Measurements from ENCODE around the gene EEF1A2.

Gene EEF1A2

GRCh38 chr20:63518946-63519667 is 20.2 kb upstream of the EEF1A2 start:
- H4K8ac ChIP-seq (ENCODE audit: low read depth, low read length): no peak overlapping the region
- peaks cover 19 to 50% of the 10 kb centered on the region in 2 donors for H3K36me3 ChIP-seq (replicated peaks in 1 of 2; ENCODE audit: control insufficient read depth in 2 of 2, insufficient read depth in 2 of 2, low read length in 2 of 2)
- H2BK120ac ChIP-seq (ENCODE audit: low read depth, low read length): peak overlapping the region; percentile 81
- H3K27me3 ChIP-seq (ENCODE audit: control insufficient read depth in 3 of 3, insufficient read depth in 3 of 3, low read depth in 1 of 3, low read length in 3 of 3): peaks cover 0 to 3% (median 0%) of the 10 kb centered on the region in 3 experiments
- H3K79me1 ChIP-seq (ENCODE audit: low read depth, low read length): peaks cover 22% of the 10 kb centered on the region
- H3K4me3 ChIP-seq (ENCODE audit: low read length in 2 of 2): peak overlapping the region; percentile 86 to 99
- peaks cover 12 to 20% of the 10 kb centered on the region in 2 donors for H3K9me3 ChIP-seq (replicated peaks in 1 of 2; ENCODE audit: control insufficient read depth in 2 of 2, insufficient read depth in 1 of 2, low read depth in 1 of 2, low read length in 2 of 2)
- H3K4me1 ChIP-seq (ENCODE audit: control insufficient read depth in 2 of 2, insufficient read depth in 1 of 2, low read depth in 1 of 2, low read length in 2 of 2): peaks cover 13 to 14% of the 10 kb centered on the region in 2 donors
- peak overlapping the region; percentile 84 for H2BK5ac ChIP-seq (ENCODE audit: low read length)
- peak overlapping the region; percentile 98 for H3K23ac ChIP-seq (ENCODE audit: low read depth, low read length, poor library complexity)
- peak overlapping the region; percentile 96 for H3K4me2 ChIP-seq (ENCODE audit: insufficient read depth, low read length, poor library complexity, severe bottlenecking)
- peak overlapping the region; percentile 97 for H3K18ac ChIP-seq (ENCODE audit: low read length)
- H3K9ac ChIP-seq (ENCODE audit: low read depth, low read length, poor library complexity): peak overlapping the region; percentile 90
- no peak overlapping the region for H3K27ac ChIP-seq (replicated peaks; ENCODE audit: low read length)
- peak overlapping the region; percentile 99 for H2AK5ac ChIP-seq (ENCODE audit: low read depth, low read length)
- no peak for DNase-seq (ENCODE audit: low spot score)
- peak overlapping the region; percentile 90 for H2BK12ac ChIP-seq (ENCODE audit: low read length)
- peak overlapping the region; percentile 93 for H3K4ac ChIP-seq (ENCODE audit: low read length)
- peak overlapping the region; percentile 91 for H2AFZ ChIP-seq (ENCODE audit: low read length)
- peak overlapping the region; percentile 97 for H2BK15ac ChIP-seq (ENCODE audit: low read length)
- WGBS, 2 donors (ENCODE audit: extremely low coverage in 2 of 2, insufficient read length in 2 of 2, insufficient replicate concordance in 1 of 2): no CpG with 5 or more reads among the region's 32 CpGs
- H4K91ac ChIP-seq (ENCODE audit: low read depth, low read length, poor library complexity): no peak overlapping the region
- H3K14ac ChIP-seq (ENCODE audit: low read length): peak overlapping the region; percentile 90

- Histone ChIP-seq H4K8ac (ENCODE audit: low read depth, low read length) (peak overlapping the region; percentile 72), H3K23ac (ENCODE audit: low read depth, low read length, poor library complexity) (peak overlapping the region; percentile 96), H2BK120ac (ENCODE audit: low read depth, low read length) (no peak overlapping the region), H3K4me1 (ENCODE audit: control insufficient read depth in 2 of 2, insufficient read depth in 1 of 2, low read depth in 1 of 2, low read length in 2 of 2) (peaks cover 13 to 14% of the 10 kb centered on the region in 2 donors), H3K4ac (ENCODE audit: low read length) (no peak overlapping the region), H3K27ac (replicated peaks; ENCODE audit: low read length) (no peak overlapping the region), H3K36me3 (replicated peaks in 1 of 2; ENCODE audit: control insufficient read depth in 2 of 2, insufficient read depth in 2 of 2, low read length in 2 of 2) (peaks cover 14 to 44% of the 10 kb centered on the region in 2 donors), H3K4me2 (ENCODE audit: insufficient read depth, low read length, poor library complexity, severe bottlenecking) (no peak overlapping the region), H2BK5ac (ENCODE audit: low read length) (peak overlapping the region; percentile 84), H3K9ac (ENCODE audit: low read depth, low read length, poor library complexity) (peak overlapping the region; percentile 12), H3K9me3 (replicated peaks in 1 of 2; ENCODE audit: control insufficient read depth in 2 of 2, insufficient read depth in 1 of 2, low read depth in 1 of 2, low read length in 2 of 2) (peaks cover 8 to 15% of the 10 kb centered on the region in 2 donors), H3K27me3 (ENCODE audit: control insufficient read depth in 3 of 3, insufficient read depth in 3 of 3, low read depth in 1 of 3, low read length in 3 of 3) (peaks cover 0 to 3% (median 0%) of the 10 kb centered on the region in 3 experiments), H3K18ac (ENCODE audit: low read length) (peak overlapping the region; percentile 19), H2AK5ac (ENCODE audit: low read depth, low read length) (peak overlapping the region; percentile 99), H4K91ac (ENCODE audit: low read depth, low read length, poor library complexity) (no peak overlapping the region), H2AFZ (ENCODE audit: low read length) (no peak overlapping the region), H2BK12ac (ENCODE audit: low read length) (no peak overlapping the region), H3K14ac (ENCODE audit: low read length) (peak overlapping the region; percentile 47), H3K79me1 (ENCODE audit: low read depth, low read length) (peaks cover 22% of the 10 kb centered on the region), H3K4me3 (ENCODE audit: low read length in 2 of 2) (no peak overlapping the region), H2BK15ac (ENCODE audit: low read length) (no peak overlapping the region)
- WGBS, 2 donors (ENCODE audit: extremely low coverage in 2 of 2, insufficient read length in 2 of 2, insufficient replicate concordance in 1 of 2): no CpG with 5 or more reads among the region's 20 CpGs
- no peak for DNase-seq (ENCODE audit: low spot score)
These were observed 19.5 kb upstream of the EEF1A2 start for GRCh38 chr20:63518351-63518861.

- H3K14ac ChIP-seq (ENCODE audit: low read length): peak overlapping the region; percentile 47
- H3K4me1 ChIP-seq (ENCODE audit: control insufficient read depth in 2 of 2, insufficient read depth in 1 of 2, low read depth in 1 of 2, low read length in 2 of 2): peaks cover 12 to 13% of the 10 kb centered on the region in 2 donors
- no peak overlapping the region for H3K4me2 ChIP-seq (ENCODE audit: insufficient read depth, low read length, poor library complexity, severe bottlenecking)
- DNase-seq (ENCODE audit: low spot score): no peak
- H4K91ac ChIP-seq (ENCODE audit: low read depth, low read length, poor library complexity): no peak overlapping the region
- no peak overlapping the region for H3K4me3 ChIP-seq (ENCODE audit: low read length in 2 of 2)
- peak overlapping the region; percentile 57 for H3K18ac ChIP-seq (ENCODE audit: low read length)
- H4K8ac ChIP-seq (ENCODE audit: low read depth, low read length): no peak overlapping the region
- no peak overlapping the region for H2BK12ac ChIP-seq (ENCODE audit: low read length)
- H3K27me3 ChIP-seq (ENCODE audit: control insufficient read depth in 3 of 3, insufficient read depth in 3 of 3, low read depth in 1 of 3, low read length in 3 of 3): peaks cover 0 to 4% (median 0%) of the 10 kb centered on the region in 3 experiments
- H2AK5ac ChIP-seq (ENCODE audit: low read depth, low read length): peak overlapping the region; percentile 99
- H2BK5ac ChIP-seq (ENCODE audit: low read length): no peak overlapping the region
- peaks cover 7 to 36% of the 10 kb centered on the region in 2 donors for H3K36me3 ChIP-seq (replicated peaks in 1 of 2; ENCODE audit: control insufficient read depth in 2 of 2, insufficient read depth in 2 of 2, low read length in 2 of 2)
- H2BK15ac ChIP-seq (ENCODE audit: low read length): peak overlapping the region; percentile 81
- H2AFZ ChIP-seq (ENCODE audit: low read length): no peak overlapping the region
- H3K23ac ChIP-seq (ENCODE audit: low read depth, low read length, poor library complexity): peak overlapping the region; percentile 96
- no CpG with 5 or more reads among the region's 32 CpGs for WGBS, 2 donors (ENCODE audit: extremely low coverage in 2 of 2, insufficient read length in 2 of 2, insufficient replicate concordance in 1 of 2)
- H3K27ac ChIP-seq (replicated peaks; ENCODE audit: low read length): no peak overlapping the region
- no peak overlapping the region for H2BK120ac ChIP-seq (ENCODE audit: low read depth, low read length)
- peaks cover 2 to 7% of the 10 kb centered on the region in 2 donors for H3K9me3 ChIP-seq (replicated peaks in 1 of 2; ENCODE audit: control insufficient read depth in 2 of 2, insufficient read depth in 1 of 2, low read depth in 1 of 2, low read length in 2 of 2)
- H3K9ac ChIP-seq (ENCODE audit: low read depth, low read length, poor library complexity): no peak overlapping the region
- H3K79me1 ChIP-seq (ENCODE audit: low read depth, low read length): peaks cover 21% of the 10 kb centered on the region
- H3K4ac ChIP-seq (ENCODE audit: low read length): peak overlapping the region; percentile 84
These were observed 18.8 kb upstream of the EEF1A2 start for GRCh38 chr20:63517376-63518309.

All from neuronal stem cell (in vitro differentiated cells).